ENCODE data around the gene CD3D.
"Not testable (repeated sequence)": the region's sequence is repeated elsewhere in the genome, so short reads cannot be mapped to it uniquely, and the experiment has no call there.

CD3D gene

GRCh38 chr11:118321386-118322082, 21.0 kb downstream of the CD3D start:
- DNase-seq (ENCODE audit: low spot score in 2 of 2) (no peak), ATAC-seq (ENCODE audit: low read depth) (peak; percentile 61)
- Mint-ChIP-seq H3K4me3 (no peak overlapping the region), H3K27ac (peak overlapping the region; percentile 74), H3K4me1 (peaks cover 40% of the 10 kb centered on the region), H3K9me3 (no peaks in the 10 kb centered on the region), H3K27me3 (peaks cover 3% of the 10 kb centered on the region), H3K36me3 (no peaks in the 10 kb centered on the region)

GRCh38 chr11:118320515-118320914, 22.0 kb downstream of the CD3D start:
- Mint-ChIP-seq H3K36me3 (no peaks in the 10 kb centered on the region), H3K9me3 (no peaks in the 10 kb centered on the region), H3K4me3 (no peak overlapping the region), H3K27me3 (peaks cover 2% of the 10 kb centered on the region), H3K4me1 (peaks cover 49% of the 10 kb centered on the region), H3K27ac (peak overlapping the region; percentile 17)
- ATAC-seq (ENCODE audit: low read depth) (no peak), DNase-seq (ENCODE audit: low spot score in 2 of 2) (no peak)

DNA sequence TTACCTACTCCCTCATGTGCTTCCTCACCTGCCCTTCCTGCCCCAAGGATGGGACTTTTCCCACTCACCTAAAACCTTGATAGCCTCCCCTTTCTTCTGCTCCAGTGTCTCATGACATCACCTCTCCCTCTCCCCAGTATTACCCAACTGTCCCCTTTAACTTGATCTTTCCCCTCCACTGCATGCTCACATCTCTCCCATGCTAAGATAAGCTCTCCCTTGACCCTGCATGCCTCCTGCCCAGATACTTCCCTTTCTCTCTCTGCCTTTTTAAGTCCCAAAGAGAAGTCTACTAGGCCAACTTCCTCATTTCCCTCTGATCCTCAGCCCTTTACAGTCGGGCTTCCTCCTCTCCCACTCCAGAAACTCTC, 23.2 kb downstream of the CD3D start:
- Mint-ChIP-seq H3K4me3 (peak overlapping the region; percentile 27), H3K9me3 (no peaks in the 10 kb centered on the region), H3K4me1 (peaks cover 52% of the 10 kb centered on the region), H3K36me3 (no peaks in the 10 kb centered on the region), H3K27me3 (no peaks in the 10 kb centered on the region), H3K27ac (peak overlapping the region; percentile 17)
- ATAC-seq (ENCODE audit: low read depth) (no peak), DNase-seq (ENCODE audit: low spot score in 2 of 2) (no peak)

DNA sequence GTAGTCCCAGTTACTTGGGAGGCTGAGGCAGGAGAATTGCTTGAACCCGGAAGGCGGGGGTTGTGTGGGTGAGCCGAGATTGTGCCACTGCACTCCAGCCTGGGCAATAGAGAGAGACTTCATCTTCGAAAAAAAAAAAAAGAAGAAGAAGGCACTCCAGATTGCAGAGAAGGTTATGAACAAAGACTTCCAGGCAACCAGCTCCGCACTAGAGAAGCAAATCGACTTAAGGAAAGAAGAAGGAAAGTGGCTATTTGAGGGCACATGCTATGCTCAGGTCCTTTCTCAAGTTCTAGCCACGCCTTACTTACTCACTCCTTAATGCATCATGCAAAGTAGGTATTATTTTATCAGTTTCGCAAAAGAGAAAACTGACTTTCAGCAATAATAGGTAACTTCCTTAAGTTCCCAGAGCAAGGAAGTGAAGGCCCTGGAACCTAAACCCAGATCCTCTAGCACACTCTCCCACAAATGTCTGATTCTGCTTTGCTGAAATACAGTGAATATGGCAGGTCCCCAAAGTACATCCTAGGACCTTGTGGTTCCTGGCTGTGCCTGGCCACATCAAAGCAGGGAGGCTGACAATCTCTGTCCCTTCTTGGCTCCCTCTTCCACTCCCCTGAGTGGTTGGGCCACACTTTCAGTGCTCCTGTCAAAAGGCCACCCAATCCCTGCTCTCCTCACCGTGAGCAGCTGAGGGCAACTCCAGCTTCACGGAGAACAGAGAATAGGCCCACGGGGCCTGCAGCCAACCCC, 23.7 kb downstream of the CD3D start:
- no peak for DNase-seq (ENCODE audit: low spot score in 2 of 2)
- Mint-ChIP-seq H3K27ac (peak overlapping the region; percentile 17), H3K36me3 (no peaks in the 10 kb centered on the region), H3K4me1 (peaks cover 56% of the 10 kb centered on the region), H3K27me3 (no peaks in the 10 kb centered on the region), H3K4me3 (no peak overlapping the region), H3K9me3 (no peaks in the 10 kb centered on the region)
- ATAC-seq (ENCODE audit: low read depth), result no peak

GRCh38 chr11:118318124-118318523, 24.4 kb downstream of the CD3D start:
- Mint-ChIP-seq H3K36me3 (no peaks in the 10 kb centered on the region), H3K27me3 (no peaks in the 10 kb centered on the region), H3K4me1 (peaks cover 57% of the 10 kb centered on the region), H3K4me3 (no peak overlapping the region), H3K27ac (no peak overlapping the region), H3K9me3 (no peaks in the 10 kb centered on the region)
- ATAC-seq (ENCODE audit: low read depth) (no peak), DNase-seq (ENCODE audit: low spot score in 2 of 2) (no peak)

GRCh38 chr11:118314988-118315411, 27.5 kb downstream of the CD3D start:
- DNase-seq (ENCODE audit: low spot score in 2 of 2) (no peak), ATAC-seq (ENCODE audit: low read depth) (no peak)
- Mint-ChIP-seq H3K4me1 (peaks cover 47% of the 10 kb centered on the region), H3K36me3 (no peaks in the 10 kb centered on the region), H3K9me3 (no peaks in the 10 kb centered on the region), H3K27me3 (no peaks in the 10 kb centered on the region), H3K4me3 (no peak overlapping the region), H3K27ac (peak overlapping the region; percentile 58)

GRCh38 chr11:118313242-118313641, 29.3 kb downstream of the CD3D start:
- Mint-ChIP-seq H3K36me3 (no peaks in the 10 kb centered on the region), H3K4me1 (peaks cover 36% of the 10 kb centered on the region), H3K27ac (no peak overlapping the region), H3K4me3 (no peak overlapping the region), H3K27me3 (no peaks in the 10 kb centered on the region), H3K9me3 (no peaks in the 10 kb centered on the region)
- no peak for ATAC-seq (ENCODE audit: low read depth)
- no peak for DNase-seq (ENCODE audit: low spot score in 2 of 2)

- Mint-ChIP-seq H3K27ac (peak overlapping the region; percentile 12), H3K4me3 (no peak overlapping the region), H3K4me1 (peaks cover 32% of the 10 kb centered on the region), H3K9me3 (no peaks in the 10 kb centered on the region), H3K27me3 (no peaks in the 10 kb centered on the region), H3K36me3 (no peaks in the 10 kb centered on the region)
- no peak for ATAC-seq (ENCODE audit: low read depth)
- no peak for DNase-seq (ENCODE audit: low spot score in 2 of 2)
Observed at GRCh38 chr11:118312328-118312727, 30.2 kb downstream of the CD3D start.

- no peak for DNase-seq (ENCODE audit: low spot score in 2 of 2)
- Mint-ChIP-seq H3K27ac (no peak overlapping the region), H3K4me1 (peaks cover 25% of the 10 kb centered on the region), H3K36me3 (no peaks in the 10 kb centered on the region), H3K4me3 (no peak overlapping the region), H3K9me3 (no peaks in the 10 kb centered on the region), H3K27me3 (no peaks in the 10 kb centered on the region)
- no peak for ATAC-seq (ENCODE audit: low read depth)
Observed at GRCh38 chr11:118311518-118311917, 31.0 kb downstream of the CD3D start.

GRCh38 chr11:118310781-118311485, 31.6 kb downstream of the CD3D start:
- no peak for DNase-seq (ENCODE audit: low spot score in 2 of 2)
- no peaks in the 10 kb centered on the region for H3K36me3 Mint-ChIP-seq
- no peak for ATAC-seq (ENCODE audit: low read depth)
- no peaks in the 10 kb centered on the region for H3K27me3 Mint-ChIP-seq
- H3K9me3 Mint-ChIP-seq, result no peaks in the 10 kb centered on the region
- no peak overlapping the region for H3K27ac Mint-ChIP-seq
- no peak overlapping the region for H3K4me3 Mint-ChIP-seq
- peaks cover 20% of the 10 kb centered on the region for H3K4me1 Mint-ChIP-seq

GRCh38 chr11:118310271-118310670, 32.2 kb downstream of the CD3D start:
- ATAC-seq (ENCODE audit: low read depth) (no peak), DNase-seq (ENCODE audit: low spot score in 2 of 2) (no peak)
- Mint-ChIP-seq H3K27ac (no peak overlapping the region), H3K27me3 (no peaks in the 10 kb centered on the region), H3K4me3 (no peak overlapping the region), H3K9me3 (no peaks in the 10 kb centered on the region), H3K36me3 (no peaks in the 10 kb centered on the region), H3K4me1 (peaks cover 14% of the 10 kb centered on the region)

- H3K9me3 Mint-ChIP-seq; H3K4me3 Mint-ChIP-seq; H3K27ac Mint-ChIP-seq; H3K36me3 Mint-ChIP-seq; DNase-seq (ENCODE audit: low spot score in 2 of 2); H3K27me3 Mint-ChIP-seq; ATAC-seq (ENCODE audit: low read depth): not testable (repeated sequence)
- H3K4me1 Mint-ChIP-seq, result peaks cover 17% of the 10 kb centered on the region
Observed at GRCh38 chr11:118308995-118309528, 33.4 kb downstream of the CD3D start.

DNA sequence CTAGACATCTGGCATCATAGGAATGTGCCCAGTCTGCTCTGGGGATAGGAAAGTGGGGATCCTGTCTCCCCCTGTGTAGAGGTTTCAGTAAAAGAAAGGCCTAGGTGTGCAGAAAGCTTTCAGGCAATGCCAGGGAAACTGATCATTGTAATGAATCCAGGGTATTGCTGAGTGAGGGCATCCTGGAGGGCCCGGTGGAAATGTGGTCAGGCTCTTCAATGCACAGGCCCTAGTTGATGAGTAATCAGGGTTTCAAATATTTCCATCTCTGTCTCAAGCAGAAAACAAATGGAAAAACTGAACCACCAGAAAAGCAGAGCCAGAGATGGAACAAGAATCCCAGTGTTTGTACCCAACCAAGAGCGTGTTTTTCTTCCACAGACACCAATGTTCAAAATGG, 35.9 kb downstream of the CD3D start:
- peaks cover 5% of the 10 kb centered on the region for H3K4me1 Mint-ChIP-seq
- H3K27me3 Mint-ChIP-seq, result peaks cover 5% of the 10 kb centered on the region
- H3K9me3 Mint-ChIP-seq, result no peaks in the 10 kb centered on the region
- H3K27ac Mint-ChIP-seq, result no peak overlapping the region
- no peak overlapping the region for H3K4me3 Mint-ChIP-seq
- DNase-seq (ENCODE audit: low spot score in 2 of 2) (no peak), ATAC-seq (ENCODE audit: low read depth) (no peak)
- H3K36me3 Mint-ChIP-seq, result no peaks in the 10 kb centered on the region

DNA sequence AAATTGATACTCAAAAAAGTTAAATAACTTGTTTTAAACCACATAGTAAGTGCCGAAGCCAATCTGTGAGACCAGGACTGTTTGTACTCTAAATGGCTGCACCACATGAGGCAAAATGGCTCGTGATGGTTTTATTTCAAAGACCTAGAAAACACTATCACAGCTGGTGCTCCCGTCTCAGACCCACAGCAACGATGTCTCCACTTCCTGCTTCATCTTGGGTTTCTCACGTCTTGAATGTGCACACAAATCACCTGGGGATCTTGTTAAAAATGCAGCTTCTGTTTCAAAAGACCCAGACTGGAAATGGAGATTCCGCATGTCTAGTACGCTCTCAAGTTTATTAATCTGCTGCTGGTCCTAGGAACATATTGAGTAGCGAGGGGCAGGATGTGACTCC, 36.8 kb downstream of the CD3D start:
- Mint-ChIP-seq H3K36me3 (no peaks in the 10 kb centered on the region), H3K27me3 (peaks cover 5% of the 10 kb centered on the region), H3K4me1 (peaks cover 5% of the 10 kb centered on the region), H3K9me3 (no peaks in the 10 kb centered on the region), H3K4me3 (no peak overlapping the region), H3K27ac (no peak overlapping the region)
- ATAC-seq (ENCODE audit: low read depth) (no peak), DNase-seq (ENCODE audit: low spot score in 2 of 2) (no peak)
